ENCODE data around the gene GMIP.

- no peak for TF ChIP-seq CTCF (conservative IDR thresholded peaks at IDR 0.05)
- no peak for TF ChIP-seq ZFX (IDR thresholded peaks at IDR 0.05)
These were observed 11.0 kb upstream of the GMIP start for GRCh38 chr19:19654441-19654840.
